ENCODE measurements around the gene SLC26A9. TPM values are rescaled to one million over a fixed set of nuclear protein-coding genes. Genes with fewer than 3 reads are reported as not detected.

The SLC26A9 gene
- total and polyA plus RNA-seq, 10 of the 15 experiments (the other 5 are each of a cell fraction or from before 2014, with no cell fraction given) = 0.09 to 0.40 (median 0.17) TPM

DNA sequence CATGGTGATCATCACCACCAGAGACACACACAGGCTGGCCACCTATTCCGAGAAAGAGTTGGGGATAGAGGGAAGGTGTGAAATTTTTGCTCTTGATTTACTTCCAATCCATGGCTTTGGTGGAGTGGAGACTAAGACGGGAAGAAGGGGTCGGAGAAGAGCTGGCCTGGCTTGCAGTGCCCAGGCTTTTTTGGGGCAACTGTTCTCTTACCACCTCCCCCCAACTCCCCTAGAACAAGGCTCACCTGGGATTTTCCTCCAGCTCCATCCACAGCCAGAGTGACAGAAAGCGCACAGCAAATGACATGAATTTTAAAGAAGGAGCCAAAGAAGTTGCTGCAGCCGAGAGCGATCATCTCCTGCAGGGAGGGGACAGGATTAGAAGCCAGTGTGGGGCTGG lies 16.0 kb downstream of the SLC26A9 start:
- Histone ChIP-seq H3K4me2 (ENCODE audit: control insufficient read depth, insufficient read depth) (no peak overlapping the region), H3K27ac (ENCODE audit: control insufficient read depth, insufficient read depth) (no peak overlapping the region), H3K79me2 (ENCODE audit: control insufficient read depth, insufficient read depth, low read length) (no peaks in the 10 kb centered on the region), H3K36me3 (ENCODE audit: control insufficient read depth in 2 of 2, insufficient read depth in 2 of 2, low read length in 1 of 2) (no peaks in the 10 kb centered on the region), H3K4me1 (ENCODE audit: control insufficient read depth, insufficient read depth, low read length) (no peaks in the 10 kb centered on the region), H3K9me3 (replicated peaks; ENCODE audit: control insufficient read depth, insufficient read depth, low read length) (no peaks in the 10 kb centered on the region), H3K27me3 (replicated peaks in 1 of 2; ENCODE audit: control insufficient read depth in 2 of 2, insufficient read depth in 2 of 2, low read length in 1 of 2) (peaks cover 3 to 10% of the 10 kb centered on the region in 2 experiments; a peak in 3 of 4 replicates), H4K20me1 (ENCODE audit: control insufficient read depth, insufficient read depth) (peaks cover 2% of the 10 kb centered on the region; the same call in 1 of the 2 replicates), H3K4me3 (no peak overlapping the region), H3K9ac (ENCODE audit: control insufficient read depth, insufficient read depth, low read length) (no peak overlapping the region), H2AFZ (ENCODE audit: control insufficient read depth, low read depth, low read length) (no peak overlapping the region)
- WGBS (ENCODE audit: insufficient coverage, insufficient replicate concordance, low lambda C conversion rate, missing lambda C conversion rate) = 32% methylated on average over 6 of the region's 6 CpGs
- intact Hi-C loops (cut with micrococcal nuclease; ENCODE audit: unreplicated experiment) = no loop called here
- in situ Hi-C loops (cut with MboI) = no loop called here
- ATAC-seq = no peak
- ChIA-PET SMC1A (ENCODE audit: uncharacterized antibody, unreplicated experiment) (interaction anchor here (1.0 kb wide), 1 partner anchor 16 kb away, joined by 3 read pairs; no protein-coding TSS in a partner anchor), POLR2A (interaction anchor here (0.5 kb wide), 1 partner anchor 11 kb away, joined by 3 read pairs; no protein-coding TSS in a partner anchor), CTCF (interaction anchor here (0.6 kb wide), 1 partner anchor 50 kb away, joined by 3 read pairs; no protein-coding TSS in a partner anchor), RAD21 (ENCODE audit: unreplicated experiment) (interaction anchor here (1.1 kb wide), 1 partner anchor 50 kb away, joined by 3 read pairs; no protein-coding TSS in a partner anchor)
- FAIRE-seq = no peak
- no TSS peak for BruUV-seq (replicated peaks)
- DNase-seq (ENCODE audit: low read depth, low spot score) = no peak
- TF ChIP-seq EGR1 (IDR thresholded peaks at IDR 0.05; ENCODE audit: borderline replicate concordance in 1 of 2, low read depth in 2 of 2, low read length in 2 of 2) = no peak
- TF ChIP-seq SIX5 (IDR thresholded peaks at IDR 0.05; ENCODE audit: low read depth, low read length, severe bottlenecking) = no peak
- TF ChIP-seq, protein P1, sequence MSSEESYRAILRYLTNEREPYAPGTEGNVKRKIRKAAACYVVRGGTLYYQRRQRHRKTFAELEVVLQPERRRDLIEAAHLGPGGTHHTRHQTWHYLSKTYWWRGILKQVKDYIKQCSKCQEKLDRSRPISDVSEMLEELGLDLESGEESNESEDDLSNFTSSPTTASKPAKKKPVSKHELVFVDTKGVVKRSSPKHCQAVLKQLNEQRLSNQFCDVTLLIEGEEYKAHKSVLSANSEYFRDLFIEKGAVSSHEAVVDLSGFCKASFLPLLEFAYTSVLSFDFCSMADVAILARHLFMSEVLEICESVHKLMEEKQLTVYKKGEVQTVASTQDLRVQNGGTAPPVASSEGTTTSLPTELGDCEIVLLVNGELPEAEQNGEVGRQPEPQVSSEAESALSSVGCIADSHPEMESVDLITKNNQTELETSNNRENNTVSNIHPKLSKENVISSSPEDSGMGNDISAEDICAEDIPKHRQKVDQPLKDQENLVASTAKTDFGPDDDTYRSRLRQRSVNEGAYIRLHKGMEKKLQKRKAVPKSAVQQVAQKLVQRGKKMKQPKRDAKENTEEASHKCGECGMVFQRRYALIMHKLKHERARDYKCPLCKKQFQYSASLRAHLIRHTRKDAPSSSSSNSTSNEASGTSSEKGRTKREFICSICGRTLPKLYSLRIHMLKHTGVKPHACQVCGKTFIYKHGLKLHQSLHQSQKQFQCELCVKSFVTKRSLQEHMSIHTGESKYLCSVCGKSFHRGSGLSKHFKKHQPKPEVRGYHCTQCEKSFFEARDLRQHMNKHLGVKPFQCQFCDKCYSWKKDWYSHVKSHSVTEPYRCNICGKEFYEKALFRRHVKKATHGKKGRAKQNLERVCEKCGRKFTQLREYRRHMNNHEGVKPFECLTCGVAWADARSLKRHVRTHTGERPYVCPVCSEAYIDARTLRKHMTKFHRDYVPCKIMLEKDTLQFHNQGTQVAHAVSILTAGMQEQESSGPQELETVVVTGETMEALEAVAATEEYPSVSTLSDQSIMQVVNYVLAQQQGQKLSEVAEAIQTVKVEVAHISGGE (CRISPR knock-in tag; IDR thresholded peaks at IDR 0.05) = no peak
- no peak for TF ChIP-seq RCOR1 (conservative IDR thresholded peaks at IDR 0.05; ENCODE audit: low read depth, low read length)
- no peak for TF ChIP-seq PBX3 (IDR thresholded peaks at IDR 0.05; ENCODE audit: insufficient replicate concordance, low read depth, low read length)
- no peak for TF ChIP-seq CHD2 (IDR thresholded peaks at IDR 0.05; ENCODE audit: borderline replicate concordance, low read depth, low read length)
- no peak for TF ChIP-seq ATF7 (IDR thresholded peaks at IDR 0.05; ENCODE audit: low read depth)
- no peak for TF ChIP-seq MLLT1 (IDR thresholded peaks at IDR 0.05)
- TF ChIP-seq, protein P2, sequence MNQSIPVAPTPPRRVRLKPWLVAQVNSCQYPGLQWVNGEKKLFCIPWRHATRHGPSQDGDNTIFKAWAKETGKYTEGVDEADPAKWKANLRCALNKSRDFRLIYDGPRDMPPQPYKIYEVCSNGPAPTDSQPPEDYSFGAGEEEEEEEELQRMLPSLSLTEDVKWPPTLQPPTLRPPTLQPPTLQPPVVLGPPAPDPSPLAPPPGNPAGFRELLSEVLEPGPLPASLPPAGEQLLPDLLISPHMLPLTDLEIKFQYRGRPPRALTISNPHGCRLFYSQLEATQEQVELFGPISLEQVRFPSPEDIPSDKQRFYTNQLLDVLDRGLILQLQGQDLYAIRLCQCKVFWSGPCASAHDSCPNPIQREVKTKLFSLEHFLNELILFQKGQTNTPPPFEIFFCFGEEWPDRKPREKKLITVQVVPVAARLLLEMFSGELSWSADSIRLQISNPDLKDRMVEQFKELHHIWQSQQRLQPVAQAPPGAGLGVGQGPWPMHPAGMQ (IDR thresholded peaks at IDR 0.05; ENCODE audit: borderline replicate concordance) = no peak
- no peak for TF ChIP-seq STAT3 (IDR thresholded peaks at IDR 0.05; ENCODE audit: low read depth, low read length)
- TF ChIP-seq SUPT20H (IDR thresholded peaks at IDR 0.05; ENCODE audit: borderline replicate concordance, control insufficient read depth, low read depth, low read length) = no peak
- TF ChIP-seq CREM (IDR thresholded peaks at IDR 0.05; ENCODE audit: low read depth) = no peak
- TF ChIP-seq MXI1 (IDR thresholded peaks at IDR 0.05; ENCODE audit: low read depth, low read length) = no peak
- TF ChIP-seq RELA (IDR thresholded peaks at IDR 0.05; ENCODE audit: borderline replicate concordance, partially characterized antibody) = no peak
